Right ventricle myocardium superior (tissue), 1 donor: ENCODE results near the gene CADM1. TPM values are rescaled to one million over a fixed set of nuclear protein-coding genes. Genes with fewer than 3 reads are reported as not detected.

Source experiments
- ATAC-seq: fragments of 200-7000 bp; cut with Tn5 transposase; one replicate; pipeline ENCODE4 v1.9.1; 2020; ENCODE audit warnings: mild to moderate bottlenecking; ENCODE audit not compliant: poor library complexity
- DNase-seq: peaks from one replicate; pipeline ENCODE4 v3.0.0-alpha.2; 2020
- intact Hi-C: fragments of 100-400 bp; cut with DNase I; formaldehyde crosslinking; loops from one replicate; pipeline ENCODE4 v1.11.2; 2022
- long read RNA-seq: library from polyadenylated mRNA; unstranded; transcript quantifications from one replicate; pipeline ENCODE4 v2.0.0, GENCODE V29; 2021
- total RNA-seq: library from RNA; stranded (reverse); fragmentation: NEBNext Ultra II Directional; extraction: Animal tissue kit (Norgen Biotek cat#: 25700); gene quantifications from one replicate; pipeline ENCODE4 v1.2.1, GENCODE V29; 2021
- donor health status: DM: no; HTN: yes; CAD: no; lungs with severe emphysema.

Gene CADM1
- total RNA-seq: 32.0 TPM
- long read RNA-seq, partial matches to known transcripts: 47 of 58 reads
- long read RNA-seq, other reads (novel, unspliced or antisense): 11 of 58 reads

DNA sequence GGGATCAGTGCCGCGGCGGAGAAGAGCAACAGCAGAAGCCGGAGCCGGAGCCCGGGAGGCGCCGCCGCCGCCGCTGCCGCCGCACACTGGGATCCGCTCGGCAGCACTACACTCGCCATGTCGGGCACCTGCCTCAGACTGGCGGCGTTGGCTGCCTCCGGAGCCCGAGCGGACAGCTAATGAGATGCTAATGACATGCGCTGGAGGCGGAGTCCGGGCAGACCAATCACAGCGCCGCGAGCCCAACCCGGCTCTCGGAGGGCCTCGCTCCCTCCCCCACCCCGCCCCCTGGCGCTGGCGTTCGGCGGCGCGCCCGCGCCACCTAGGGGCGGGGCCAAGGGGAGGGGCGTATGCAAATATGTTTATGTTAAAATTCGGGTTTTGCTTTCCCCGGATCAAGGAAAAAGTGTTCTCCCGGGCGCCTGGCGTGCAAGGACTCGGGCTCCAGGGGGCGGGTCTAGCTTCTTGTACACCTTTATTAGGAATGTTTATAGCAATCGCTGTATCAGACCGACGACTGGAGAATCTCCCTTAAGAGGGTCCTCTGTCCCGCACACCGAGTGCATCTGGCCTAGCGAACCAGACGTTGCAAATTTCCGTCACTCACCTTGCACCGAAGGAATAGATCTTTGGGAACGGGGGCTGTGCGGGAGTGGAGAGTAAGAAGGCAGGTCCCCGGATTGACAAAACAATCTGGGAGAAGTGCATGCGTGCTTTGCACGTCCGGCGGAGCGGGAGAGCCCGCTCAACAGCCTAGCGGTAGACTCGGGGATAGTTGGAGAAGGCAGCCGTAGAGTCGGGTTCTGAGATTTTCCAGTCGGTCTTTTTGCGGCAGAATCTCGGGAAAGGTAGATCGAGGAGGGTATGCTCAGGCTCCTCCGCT, at the start of gene CADM1:
Gene CADM1 (minus strand): TSS at position 140 of the 883 bp plus-strand sequence.
- intact Hi-C loops: loop anchor here (5.0 to 10.0 kb wide), 2 partner anchors 167 to 170 kb away; no protein-coding TSS in a partner anchor
- ATAC-seq: peak; percentile 94

DNA sequence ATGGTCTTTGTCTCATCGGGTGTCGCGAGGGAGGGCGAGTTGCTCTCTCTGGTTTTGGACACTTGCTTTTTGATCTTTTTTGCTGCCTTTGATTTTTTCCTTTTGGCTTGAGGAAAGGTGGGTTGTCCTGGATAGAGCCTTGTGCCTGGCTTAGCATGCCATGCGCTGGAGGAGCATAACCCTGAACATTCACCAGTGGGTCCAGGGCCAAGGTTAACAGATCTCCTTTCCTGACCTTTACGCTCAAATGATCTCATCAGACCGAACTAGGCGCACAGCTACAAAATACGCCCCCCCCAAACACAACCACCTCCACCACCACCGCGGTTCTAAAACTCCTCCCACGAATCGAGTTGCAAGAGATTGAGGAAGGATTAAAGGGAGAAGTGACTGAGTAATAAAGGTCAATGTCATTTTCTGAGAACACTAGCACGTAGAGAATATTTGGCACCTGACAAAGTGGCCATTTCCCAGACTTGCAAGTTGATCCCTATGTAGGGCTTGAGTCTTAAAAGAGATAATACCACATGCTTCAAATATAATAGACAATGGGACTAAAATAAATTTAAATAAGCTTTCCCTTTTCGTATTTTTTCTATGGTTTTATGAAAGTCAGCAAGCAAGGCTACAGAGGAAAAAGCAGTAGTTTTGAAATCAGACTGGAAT, 48.7 kb upstream of the CADM1 start:
- DNase-seq: no peak
- intact Hi-C loops: no loop called here
- no peak for ATAC-seq

More for the DNA sequence above, at the start of gene CADM1:
- DNase-seq: peak; percentile 95

DNA sequence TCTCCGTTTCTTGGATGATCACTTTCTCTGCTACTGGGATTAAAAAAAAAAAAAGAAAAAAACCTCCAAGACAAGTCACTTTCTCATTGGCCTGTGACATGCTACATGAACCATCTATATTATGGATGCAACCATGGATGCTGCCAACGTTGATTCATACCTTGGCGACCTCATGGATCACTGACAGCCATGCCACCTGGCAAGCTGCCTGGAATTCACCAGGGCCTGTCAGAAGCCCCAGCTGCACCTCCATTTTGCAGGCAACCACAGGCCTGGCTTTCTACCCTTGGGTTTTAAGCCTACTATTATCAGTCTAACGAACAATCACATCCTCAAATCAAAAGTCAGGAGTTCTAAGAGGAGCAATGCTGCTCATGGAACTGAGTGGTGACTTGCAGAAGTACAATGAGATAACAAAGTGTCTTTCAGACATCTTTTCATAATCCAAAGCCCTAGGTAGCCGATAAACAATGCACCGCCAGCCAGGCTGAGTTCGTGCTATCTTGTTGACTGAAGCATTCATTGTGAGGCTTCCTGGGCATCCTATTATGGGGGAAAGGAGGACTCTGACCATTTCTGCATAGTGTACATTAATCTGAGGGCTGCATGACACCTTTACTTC, 48.0 kb upstream of the CADM1 start:
- intact Hi-C loops: no loop called here
- DNase-seq: no peak
- ATAC-seq: no peak

DNA sequence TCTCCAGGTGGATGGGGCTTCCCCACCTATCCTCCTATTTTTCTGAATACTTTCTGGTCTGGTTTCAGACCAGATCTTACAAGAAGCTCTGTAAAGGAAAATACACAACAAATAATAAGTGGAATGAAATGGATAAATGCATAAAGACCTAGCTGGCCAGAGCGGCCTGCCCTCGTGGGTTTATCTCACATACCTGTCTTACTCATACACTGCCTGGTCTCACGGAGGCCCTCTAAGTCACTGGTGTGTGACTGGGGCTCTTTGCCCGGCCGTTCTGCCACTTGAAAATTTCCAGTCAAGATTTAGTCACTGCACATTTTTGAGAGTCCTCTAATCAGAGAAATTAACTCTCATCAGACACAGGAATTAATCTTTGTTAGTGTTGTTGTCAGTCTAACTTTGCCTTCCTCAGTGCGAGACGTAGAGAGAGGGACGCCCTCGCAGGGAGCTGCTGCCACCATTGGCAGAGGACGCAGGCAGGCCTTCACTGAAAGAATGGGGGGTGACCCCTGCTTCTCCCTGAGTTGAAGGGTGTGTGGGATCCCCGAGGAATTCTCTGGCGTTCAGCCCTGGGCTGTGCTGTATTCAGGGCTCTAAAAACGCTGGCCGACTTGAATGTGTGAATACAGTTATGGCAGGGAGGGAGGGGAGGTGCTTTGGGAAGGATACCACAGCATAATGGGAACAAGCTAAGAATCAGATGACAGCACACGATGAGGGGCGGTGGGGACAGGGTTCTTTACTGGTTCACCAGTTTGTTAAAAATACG, 46.3 kb upstream of the CADM1 start:
- DNase-seq (no peak), ATAC-seq (no peak)
- intact Hi-C loops: no loop called here

DNA sequence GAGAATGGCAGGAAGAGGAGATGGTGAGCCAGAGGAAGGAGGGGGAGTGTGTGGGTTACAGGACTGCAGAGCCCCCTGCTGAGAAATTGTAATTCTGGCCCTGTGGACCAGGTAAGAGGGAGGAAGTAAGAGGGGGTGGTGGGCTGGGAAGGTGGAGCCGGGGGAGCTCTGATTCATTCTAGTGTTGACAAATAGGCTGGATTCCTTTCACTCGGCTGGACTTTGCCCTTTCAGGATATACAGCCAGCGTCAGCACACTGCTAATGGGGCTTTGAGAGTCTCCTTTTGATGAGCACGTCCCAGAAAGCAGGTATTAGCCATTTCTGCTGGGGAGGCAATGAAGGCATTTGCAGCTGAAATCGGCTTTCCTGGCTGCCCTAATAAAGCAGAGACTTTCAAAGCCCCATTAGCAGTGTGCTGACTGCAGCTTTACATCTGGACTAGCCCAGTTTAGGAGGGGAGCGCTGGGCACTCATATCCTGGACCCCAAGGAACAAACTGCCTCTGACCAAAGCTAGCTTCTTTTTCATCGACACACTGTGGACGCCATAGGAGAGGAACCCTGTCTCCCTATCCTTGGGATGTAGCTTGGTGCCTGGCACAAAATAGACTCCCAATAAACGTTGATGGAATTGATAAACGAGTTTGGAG, 44.8 kb upstream of the CADM1 start:
- DNase-seq (no peak), ATAC-seq (no peak)
- intact Hi-C loops: no loop called here

DNA sequence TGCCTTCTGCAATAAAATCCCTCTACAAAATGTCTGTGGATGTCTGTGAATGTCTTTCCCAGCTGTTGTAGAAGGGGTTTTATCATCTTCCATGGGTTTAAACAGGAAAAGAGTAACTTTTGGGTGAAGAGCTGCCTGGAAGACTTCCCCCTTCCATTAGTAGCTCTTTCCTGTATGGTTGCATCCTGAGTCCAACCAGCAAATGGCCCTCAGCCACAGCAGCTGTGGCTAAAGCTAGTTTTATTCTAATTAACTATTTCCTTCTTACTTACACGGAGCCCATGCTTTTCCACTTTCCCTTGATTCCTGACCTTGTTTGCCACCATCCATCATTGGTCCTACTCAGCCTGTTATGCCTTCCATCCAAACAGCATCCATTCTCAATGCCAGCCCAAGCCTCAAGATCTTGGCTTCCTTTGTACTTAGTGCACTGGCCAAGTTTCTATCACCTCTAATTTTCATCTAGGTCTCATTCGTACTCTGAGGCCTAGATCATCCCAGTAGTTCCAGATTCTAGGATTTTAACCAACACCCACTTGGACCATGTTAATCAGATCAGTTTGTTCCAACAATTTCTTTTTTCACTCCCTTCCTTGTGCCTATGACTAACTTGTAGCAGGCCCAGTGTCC, 41.5 kb upstream of the CADM1 start:
- DNase-seq (no peak), ATAC-seq (no peak)
- intact Hi-C loops: no loop called here

DNA sequence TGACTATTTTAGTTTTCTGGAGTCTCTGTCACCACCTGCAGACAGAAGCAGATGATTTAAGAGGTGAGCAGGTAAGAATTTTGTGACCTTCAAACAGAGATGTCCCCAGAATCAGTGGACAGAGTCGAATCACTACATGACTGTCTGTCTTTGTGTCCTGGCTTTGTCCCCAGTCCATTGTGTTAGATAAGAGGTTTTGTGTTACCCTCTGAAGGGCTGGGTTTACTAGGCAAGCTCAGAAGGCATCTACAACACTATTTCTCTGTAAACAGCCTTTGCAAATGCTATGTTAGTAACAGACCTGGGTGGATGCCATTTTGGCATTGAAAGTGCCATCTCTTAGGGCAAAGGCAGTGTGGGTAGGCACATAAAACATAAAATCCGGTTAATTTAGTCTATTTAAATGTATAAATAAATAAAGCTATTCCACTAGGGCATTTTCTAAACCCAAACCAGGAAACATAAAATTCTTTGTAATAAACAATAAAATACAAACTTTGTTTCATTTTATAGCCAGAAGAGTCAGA, 40.3 kb upstream of the CADM1 start:
- DNase-seq: no peak
- intact Hi-C loops: no loop called here

DNA sequence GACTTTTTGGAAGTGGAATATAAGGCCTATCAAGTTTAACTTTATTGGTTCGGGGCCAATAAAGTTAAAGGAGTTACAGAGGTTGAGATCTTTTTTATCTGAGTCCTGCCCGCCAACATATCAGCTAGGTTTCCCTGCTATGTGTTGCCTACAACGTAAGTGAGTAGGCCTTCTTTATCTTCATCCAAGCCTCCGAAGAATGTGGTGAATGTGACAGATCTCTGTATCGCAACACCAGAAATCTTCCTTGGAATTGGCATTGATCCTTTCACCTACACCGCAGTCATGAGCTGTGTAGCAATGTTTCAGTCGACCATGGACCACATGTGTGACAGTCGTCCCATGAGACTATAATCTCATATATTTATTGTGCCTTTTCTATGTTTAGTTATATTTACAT, 37.3 kb upstream of the CADM1 start:
- ATAC-seq (no peak), DNase-seq (no peak)
- intact Hi-C loops: no loop called here

More for the DNA sequence above, 40.3 kb upstream of the CADM1 start:
- ATAC-seq: peak; percentile 57

DNA sequence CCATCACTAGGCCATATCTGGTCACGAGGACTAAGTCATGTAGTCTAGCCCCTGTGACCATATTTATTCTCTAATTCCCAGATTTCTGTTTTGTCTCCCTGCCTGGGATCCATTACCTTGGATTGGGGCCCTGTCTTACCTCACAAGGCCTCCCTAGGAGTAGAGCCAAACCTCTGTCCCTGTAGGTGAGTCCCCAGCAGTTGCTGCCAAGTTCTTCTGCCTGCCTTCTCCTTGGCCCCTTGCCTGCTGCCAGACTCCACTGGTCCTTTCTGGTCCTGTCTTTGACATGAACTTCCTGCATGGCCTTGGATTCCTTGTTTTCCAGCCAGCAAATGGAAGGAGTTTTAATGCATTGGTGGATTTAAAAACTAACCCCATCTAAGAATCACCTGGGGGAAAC, 35.6 kb upstream of the CADM1 start:
- ATAC-seq (no peak), DNase-seq (no peak)
- intact Hi-C loops: no loop called here

DNA sequence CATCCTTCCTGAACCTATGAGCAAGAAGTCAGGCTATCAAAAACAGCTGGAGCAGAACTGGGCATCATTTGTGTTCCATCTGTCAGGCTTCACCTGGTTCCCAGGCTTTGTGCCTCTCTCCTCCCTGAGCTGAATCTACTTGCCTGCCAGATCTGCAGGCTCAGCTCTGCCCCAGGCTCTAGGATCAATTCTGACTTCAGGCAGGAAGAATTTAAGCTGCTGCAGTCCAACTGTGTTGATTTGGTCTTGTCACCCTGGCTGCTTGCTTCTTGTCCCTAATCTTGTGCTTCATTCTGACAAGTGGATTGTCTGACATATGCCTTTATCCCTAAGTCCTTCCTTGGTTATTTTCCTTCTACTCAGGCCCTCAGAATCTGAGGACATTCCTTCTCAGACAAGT, 31.6 kb upstream of the CADM1 start:
- no peak for ATAC-seq
- intact Hi-C loops: no loop called here

DNA sequence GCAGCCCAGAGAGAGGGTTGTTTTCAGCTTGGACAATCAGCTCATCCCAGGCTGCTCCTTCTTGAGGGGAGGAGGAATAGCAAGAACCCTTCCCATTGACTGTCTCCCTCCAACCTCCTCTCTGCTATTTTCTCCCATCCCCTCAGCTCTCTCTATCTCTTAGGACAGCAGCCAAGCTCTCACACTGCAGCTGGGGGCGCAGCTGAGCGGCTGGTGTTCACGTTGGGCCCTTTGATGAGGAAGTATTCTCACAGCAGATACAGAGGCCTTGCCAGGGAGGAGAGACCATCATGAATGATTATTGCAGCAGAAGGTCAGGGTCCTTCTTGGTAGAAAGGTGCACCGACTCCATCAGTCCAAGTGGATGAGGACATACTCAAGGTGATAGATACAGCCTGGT, 26.5 kb upstream of the CADM1 start:
- DNase-seq (no peak), ATAC-seq (no peak)
- intact Hi-C loops: no loop called here

More for the DNA sequence above, 31.6 kb upstream of the CADM1 start:
- no peak for DNase-seq

DNA sequence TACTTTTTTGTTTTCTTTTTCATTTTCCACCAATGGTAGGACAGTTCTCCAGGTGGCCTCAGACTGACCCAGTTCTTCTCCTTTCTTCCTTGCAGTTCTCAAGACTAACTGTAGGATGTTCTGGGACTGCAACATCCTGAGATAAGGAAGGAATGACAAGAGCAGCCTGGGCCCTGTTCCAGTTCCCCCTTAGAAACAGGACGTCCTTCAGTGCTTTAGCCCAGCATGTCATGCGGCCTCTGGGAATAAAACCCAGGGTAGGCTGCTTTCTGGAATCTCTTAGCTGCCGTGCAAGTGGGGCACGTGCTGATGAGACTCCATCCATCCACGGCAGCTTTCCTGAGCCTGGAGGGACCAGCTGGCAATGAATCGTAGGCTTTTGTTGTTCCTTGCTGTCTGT, 24.0 kb upstream of the CADM1 start:
- intact Hi-C loops: no loop called here
- ATAC-seq: peak; percentile 83
- DNase-seq: peak; percentile 55

DNA sequence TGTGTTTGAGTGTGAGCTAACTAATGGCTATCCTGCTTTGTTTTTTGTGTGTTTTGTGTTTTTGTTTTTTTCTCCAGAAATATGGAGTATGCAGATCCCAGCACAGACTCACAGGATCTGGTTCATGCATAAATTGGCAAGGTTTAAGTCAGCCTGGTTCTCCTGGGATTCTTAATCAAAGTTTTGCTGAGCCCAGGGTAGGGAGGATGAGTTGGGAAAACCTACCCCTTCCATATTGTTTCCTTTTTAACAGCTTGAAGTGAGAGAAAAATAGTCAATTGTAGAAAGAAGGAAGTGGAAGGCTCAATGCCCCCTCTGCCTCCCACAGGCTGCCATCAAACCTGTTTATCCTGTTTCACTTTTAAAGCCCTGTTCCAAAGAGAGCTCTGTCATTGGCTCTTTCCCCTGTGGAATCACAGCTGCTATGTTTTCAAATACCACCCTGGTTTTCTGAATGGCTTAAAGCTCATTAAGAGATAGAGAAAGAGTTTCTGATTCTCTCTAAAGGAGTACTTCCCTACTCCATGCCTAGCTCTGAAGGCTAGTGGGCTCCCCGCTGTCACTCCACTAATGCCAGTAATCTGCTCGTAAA, 23.4 kb upstream of the CADM1 start:
- ATAC-seq: no peak
- DNase-seq: no peak
- intact Hi-C loops: no loop called here

DNA sequence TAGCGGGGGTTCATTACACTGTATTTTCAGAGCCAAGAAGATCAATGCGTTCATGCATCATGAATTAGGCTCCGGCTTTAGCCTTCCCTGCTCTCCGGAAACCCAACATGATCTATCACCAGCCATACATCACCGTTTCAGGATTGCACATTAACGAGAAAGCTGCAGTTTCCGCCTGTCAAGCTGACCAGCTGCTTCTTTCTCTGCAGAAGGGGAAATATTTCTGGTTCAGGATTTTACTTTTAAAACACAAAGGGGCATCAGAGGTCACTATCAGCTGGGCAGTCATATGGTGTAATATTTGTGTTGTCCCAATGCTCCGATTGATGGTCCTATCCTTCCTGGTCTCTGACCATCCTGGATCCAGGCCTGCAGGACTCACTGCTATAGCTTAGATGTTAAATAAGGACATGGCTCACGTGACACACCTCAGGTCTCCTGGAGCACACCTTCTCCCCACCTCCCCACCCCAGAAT, 21.4 kb upstream of the CADM1 start:
- ATAC-seq: no peak
- intact Hi-C loops: no loop called here
- no peak for DNase-seq

DNA sequence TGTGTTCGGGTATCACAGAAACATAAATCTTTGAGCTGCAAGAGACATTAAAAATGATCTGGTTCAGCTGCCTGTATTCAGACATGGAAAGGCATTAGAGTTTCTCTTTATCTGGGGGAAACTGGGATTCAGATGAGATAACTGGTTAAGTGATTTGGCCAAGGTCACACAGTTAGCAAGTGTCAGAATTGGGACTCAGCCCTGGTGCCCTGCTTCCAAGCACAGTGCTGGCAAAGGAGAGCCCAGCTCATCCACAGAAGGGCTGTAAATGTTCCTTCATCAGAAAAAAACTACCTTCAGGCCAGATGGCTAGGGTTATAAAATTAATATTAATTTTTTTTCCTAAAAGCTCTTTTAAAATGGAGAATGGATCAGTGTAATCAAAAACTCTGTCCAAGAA, 20.4 kb upstream of the CADM1 start:
- intact Hi-C loops: no loop called here
- DNase-seq: no peak
- ATAC-seq: peak; percentile 50

DNA sequence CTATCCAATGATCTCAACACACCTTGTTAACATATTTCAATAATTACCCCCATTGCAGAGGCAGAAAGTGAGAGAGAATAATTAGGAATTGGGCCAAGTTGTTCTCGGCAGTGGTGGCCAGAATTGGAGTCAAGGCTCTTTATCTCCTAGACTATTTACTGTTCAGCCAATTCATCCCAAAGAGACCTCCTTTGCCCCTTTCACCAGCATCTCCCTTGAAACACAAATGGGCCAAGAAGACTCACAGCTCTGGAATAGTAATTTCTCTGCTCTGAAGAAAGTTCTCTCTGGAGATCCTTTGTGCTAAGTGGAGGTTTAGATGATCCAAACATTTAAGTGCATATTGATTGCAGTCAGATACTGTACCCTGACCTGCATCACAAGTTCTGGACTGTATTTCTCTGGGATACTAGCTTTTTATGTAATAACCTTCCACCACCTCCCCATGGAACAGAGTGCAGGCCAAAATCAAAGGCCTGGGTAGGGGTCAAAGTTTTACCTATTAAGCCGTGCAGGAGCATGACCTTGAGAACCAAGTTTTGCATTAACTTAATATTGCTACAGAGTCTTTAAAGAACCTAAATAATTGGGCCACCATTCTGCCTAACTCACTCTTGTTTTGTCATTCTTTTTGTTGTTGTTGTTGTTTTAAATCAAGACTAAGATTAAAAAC, 19.6 kb upstream of the CADM1 start:
- no peak for DNase-seq
- ATAC-seq: no peak
- intact Hi-C loops: no loop called here

DNA sequence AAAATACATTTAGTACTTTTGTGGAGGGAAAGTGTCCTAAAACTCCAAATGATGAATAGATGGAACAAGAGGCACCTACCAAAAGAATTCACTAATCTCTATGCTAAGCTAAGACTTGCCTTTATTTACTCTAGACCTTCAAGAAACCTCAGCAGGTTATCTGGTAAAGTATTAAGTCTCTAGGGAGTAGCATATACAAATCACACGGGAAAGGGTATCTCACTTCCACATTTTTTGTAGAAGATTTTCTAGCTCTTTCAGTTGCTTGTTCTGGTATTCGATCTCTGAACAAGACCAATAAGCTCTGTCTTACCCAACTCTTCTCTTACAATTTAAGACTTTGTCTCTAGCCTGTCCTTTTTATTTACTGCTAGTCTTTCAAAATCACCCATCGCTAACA, 18.1 kb upstream of the CADM1 start:
- DNase-seq: no peak
- intact Hi-C loops: no loop called here
- ATAC-seq: no peak
